HepG2 (cell line): ENCODE results near the gene LOXL3. TPM values are rescaled to one million over a fixed set of nuclear protein-coding genes. Genes with fewer than 3 reads are reported as not detected.

Experiments
- ATF1 ChIP-seq: IDR thresholded peaks from 2 replicates; pipeline ENCODE4 v1.6.1; 2016; ENCODE audit warnings: mild to moderate bottlenecking, control low read depth
- BRCA1 ChIP-seq: sonication (generic); formaldehyde crosslinking; IDR thresholded peaks from 2 replicates; pipeline ENCODE4 v1.4.0; 2020; ENCODE audit warnings: missing genetic modification reagents
- HNF4A ChIP-seq: sonication (generic); formaldehyde crosslinking; IDR thresholded peaks from 2 replicates; pipeline ENCODE4 v1.4.0; 2020; ENCODE audit warnings: missing genetic modification reagents
- KDM3A ChIP-seq: IDR thresholded peaks from 2 replicates; pipeline ENCODE4 v1.6.1; 2018; ENCODE audit warnings: low read depth, missing compliant biosample characterization
- KDM5B ChIP-seq: sonication (generic); formaldehyde crosslinking; IDR thresholded peaks from 2 replicates; pipeline ENCODE4 v1.4.0; 2020; ENCODE audit warnings: missing genetic modification reagents, mild to moderate bottlenecking, borderline replicate concordance
- MYNN ChIP-seq: sonication (generic); formaldehyde crosslinking; IDR thresholded peaks from 2 replicates; pipeline ENCODE4 v1.4.0; 2020; ENCODE audit warnings: mild to moderate bottlenecking, low read depth, missing genetic modification reagents
- NFKBIZ ChIP-seq: IDR thresholded peaks from 2 replicates; pipeline ENCODE4 v1.6.1; 2018; ENCODE audit warnings: missing genetic modification reagents, missing compliant biosample characterization
- NR2F6 ChIP-seq, 2 experiments: IDR thresholded peaks; 2 replicates each; pipeline ENCODE4 v1.6.1; 2016; ENCODE audit warnings: antibody characterized with exemption in 1 of 2, mild to moderate bottlenecking in 1 of 2
- RBM22 ChIP-seq: fragments of 200-400 bp; formaldehyde crosslinking; optimal IDR thresholded peaks from 2 replicates; pipeline ENCODE3; 2017; ENCODE audit warnings: mild to moderate bottlenecking, low read length, moderate library complexity
- SP1 ChIP-seq, 2 experiments: fragments of 450-650 bp in 1 of 2; sonication (generic) in 1 of 2; formaldehyde crosslinking in 1 of 2; IDR thresholded peaks; 2 replicates each; pipeline versions ENCODE4 v1.4.0 to v1.6.1; 2016 to 2020; ENCODE audit warnings: missing genetic modification reagents in 1 of 2
- TBX2 ChIP-seq: sonication (generic); formaldehyde crosslinking; IDR thresholded peaks from 2 replicates; pipeline ENCODE4 v1.5.0; 2020; ENCODE audit warnings: missing genetic modification reagents, mild to moderate bottlenecking, borderline replicate concordance
- ZNF552 ChIP-seq: sonication (generic); formaldehyde crosslinking; IDR thresholded peaks from 2 replicates; pipeline ENCODE4 v1.9.0; 2022; ENCODE audit warnings: missing genetic modification reagents, mild to moderate bottlenecking, borderline replicate concordance
- ZNF674 ChIP-seq: sonication (generic); formaldehyde crosslinking; IDR thresholded peaks from 2 replicates; pipeline ENCODE4 v1.5.0; 2020; ENCODE audit warnings: low read depth, mild to moderate bottlenecking, missing genetic modification reagents
- ZNF788 ChIP-seq: sonication (generic); formaldehyde crosslinking; IDR thresholded peaks from 2 replicates; pipeline ENCODE4 v1.5.0; 2020; ENCODE audit warnings: mild to moderate bottlenecking, missing genetic modification reagents, borderline replicate concordance
- polyA plus RNA-seq, 8 experiments: library from polyadenylated mRNA; depleted of rRNA in 3 of 8; stranded (reverse) in 7 of 8; unstranded in 1 of 8; fragments of >200 nt; fragmentation: Illumina TruSeq in 4 of 8; extraction: Trizol in 4 of 8; gene quantifications; 2 replicates each; pipeline versions ENCODE4 v1.2.1 to v1.2.3, GENCODE V29; 2011 to 2016; ENCODE audit warnings: low read depth in 4 of 8, missing spikeins in 1 of 8, mixed read lengths in 1 of 8; ENCODE audit not compliant: insufficient read depth in 1 of 8
- total RNA-seq, 5 experiments: library from RNA; depleted of rRNA; stranded (reverse); fragments of >200 nt; fragmentation: Illumina TruSeq; extraction: Trizol; gene quantifications; 2 replicates each; pipeline ENCODE4 v1.2.3, GENCODE V29; 2016; ENCODE audit warnings: low read depth in 1 of 5
- TF ChIP-seq, protein P1 (sequence below): sonication (generic); formaldehyde crosslinking; IDR thresholded peaks from 2 replicates; pipeline ENCODE4 v1.4.0; 2020; ENCODE audit warnings: missing genetic modification reagents, borderline replicate concordance
- TF ChIP-seq, protein P2 (sequence below): IDR thresholded peaks from 2 replicates; pipeline ENCODE4 v1.6.1; 2016; ENCODE audit warnings: missing compliant biosample characterization, missing genetic modification reagents, borderline replicate concordance
- TF ChIP-seq, protein P3 (sequence below): sonication (generic); formaldehyde crosslinking; IDR thresholded peaks from 2 replicates; pipeline ENCODE4 v1.4.0; 2020; ENCODE audit warnings: mild to moderate bottlenecking, missing genetic modification reagents
- TF ChIP-seq, protein P4 (sequence below), 2 experiments: IDR thresholded peaks; 2 replicates each; pipeline ENCODE4 v1.6.1; 2011 to 2012; ENCODE audit warnings: low read length in 2 of 2, borderline replicate concordance in 1 of 2, low read depth in 1 of 2, mild to moderate bottlenecking in 1 of 2, moderate library complexity in 1 of 2

The LOXL3 gene
- total and polyA plus RNA-seq, 2 of the 13 experiments (the other 11 are each of a cell fraction or from before 2014, with no cell fraction given): 0.55 to 6.5 TPM

DNA sequence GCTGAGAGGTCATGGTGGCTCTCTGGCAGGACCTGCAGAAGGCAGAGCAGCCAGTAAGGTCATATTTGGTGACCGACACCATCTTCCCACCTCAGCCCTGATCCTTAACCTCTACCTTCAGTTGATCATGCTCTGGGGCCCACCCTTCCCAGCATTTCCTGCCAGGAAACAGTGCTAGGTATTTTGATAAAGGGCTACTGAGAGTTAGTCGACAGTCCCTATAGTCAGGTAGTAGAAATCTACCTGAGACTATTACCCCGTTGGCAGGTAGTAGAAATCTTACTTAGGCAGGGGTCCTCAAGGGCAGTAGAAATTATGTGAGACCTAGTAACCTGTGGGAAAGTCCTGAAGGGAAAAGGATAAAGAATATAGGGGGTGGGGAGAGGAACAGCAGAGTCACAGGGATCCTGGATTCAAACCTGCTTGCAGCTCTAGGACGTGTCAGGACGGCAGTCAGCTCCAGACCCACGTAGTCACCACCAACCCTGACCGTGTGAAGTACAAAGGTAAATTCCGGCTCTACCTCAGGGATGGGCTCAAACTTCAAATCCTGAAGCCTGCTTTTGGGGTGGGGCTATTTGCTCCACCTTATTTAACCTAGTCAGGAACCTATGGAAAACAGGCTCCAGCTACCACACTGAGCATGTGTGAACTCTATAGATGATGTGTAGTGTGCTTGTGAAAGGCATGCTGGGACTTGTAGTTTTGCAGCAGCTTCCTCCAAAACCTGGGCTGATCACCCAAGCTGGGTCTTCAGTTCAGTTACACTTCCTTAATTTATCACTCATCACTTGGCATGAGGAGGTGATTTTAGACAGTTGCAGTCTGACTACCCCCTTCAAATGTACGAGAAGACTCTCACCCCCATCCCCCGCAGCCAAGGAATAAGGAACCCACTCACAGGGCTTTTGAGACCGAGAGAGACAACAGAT, 27.8 kb downstream of the LOXL3 start, which contains the start of gene DQX1 (continued):
- TF ChIP-seq NR2F6 (IDR thresholded peaks at IDR 0.05) (no peak), NR2F6 (CRISPR knock-in tag; IDR thresholded peaks at IDR 0.05) (peak; percentile 64; the same call in 1 of the 2 replicates), RBM22 (peak; percentile 84), SP1 (IDR thresholded peaks at IDR 0.05) (no peak), SP1 (CRISPR knock-in tag; IDR thresholded peaks at IDR 0.05) (0 out of 2 replicates have a peak, but pooled peaks have one; percentile 17), ATF1 (CRISPR knock-in tag) (peak; percentile 86), KDM5B (CRISPR knock-in tag) (0 out of 2 replicates have a peak, but pooled peaks have one; percentile 7), ZNF674 (CRISPR knock-in tag) (no peak), KDM3A (CRISPR knock-in tag) (no peak), MYNN (no peak), ZNF552 (CRISPR knock-in tag) (no peak), NFKBIZ (0 out of 2 replicates have a peak, but pooled peaks have one; percentile 68), HNF4A (CRISPR knock-in tag) (peak; percentile 87), TBX2 (CRISPR knock-in tag) (peak; percentile 91), BRCA1 (CRISPR knock-in tag) (no peak), ZNF788 (CRISPR knock-in tag) (peak; percentile 83; the same call in 1 of the 2 replicates)
- TF ChIP-seq, protein P1, sequence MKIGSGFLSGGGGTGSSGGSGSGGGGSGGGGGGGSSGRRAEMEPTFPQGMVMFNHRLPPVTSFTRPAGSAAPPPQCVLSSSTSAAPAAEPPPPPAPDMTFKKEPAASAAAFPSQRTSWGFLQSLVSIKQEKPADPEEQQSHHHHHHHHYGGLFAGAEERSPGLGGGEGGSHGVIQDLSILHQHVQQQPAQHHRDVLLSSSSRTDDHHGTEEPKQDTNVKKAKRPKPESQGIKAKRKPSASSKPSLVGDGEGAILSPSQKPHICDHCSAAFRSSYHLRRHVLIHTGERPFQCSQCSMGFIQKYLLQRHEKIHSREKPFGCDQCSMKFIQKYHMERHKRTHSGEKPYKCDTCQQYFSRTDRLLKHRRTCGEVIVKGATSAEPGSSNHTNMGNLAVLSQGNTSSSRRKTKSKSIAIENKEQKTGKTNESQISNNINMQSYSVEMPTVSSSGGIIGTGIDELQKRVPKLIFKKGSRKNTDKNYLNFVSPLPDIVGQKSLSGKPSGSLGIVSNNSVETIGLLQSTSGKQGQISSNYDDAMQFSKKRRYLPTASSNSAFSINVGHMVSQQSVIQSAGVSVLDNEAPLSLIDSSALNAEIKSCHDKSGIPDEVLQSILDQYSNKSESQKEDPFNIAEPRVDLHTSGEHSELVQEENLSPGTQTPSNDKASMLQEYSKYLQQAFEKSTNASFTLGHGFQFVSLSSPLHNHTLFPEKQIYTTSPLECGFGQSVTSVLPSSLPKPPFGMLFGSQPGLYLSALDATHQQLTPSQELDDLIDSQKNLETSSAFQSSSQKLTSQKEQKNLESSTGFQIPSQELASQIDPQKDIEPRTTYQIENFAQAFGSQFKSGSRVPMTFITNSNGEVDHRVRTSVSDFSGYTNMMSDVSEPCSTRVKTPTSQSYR: 0 out of 2 replicates have a peak, but pooled peaks have one; percentile 21
- TF ChIP-seq, protein P2, sequence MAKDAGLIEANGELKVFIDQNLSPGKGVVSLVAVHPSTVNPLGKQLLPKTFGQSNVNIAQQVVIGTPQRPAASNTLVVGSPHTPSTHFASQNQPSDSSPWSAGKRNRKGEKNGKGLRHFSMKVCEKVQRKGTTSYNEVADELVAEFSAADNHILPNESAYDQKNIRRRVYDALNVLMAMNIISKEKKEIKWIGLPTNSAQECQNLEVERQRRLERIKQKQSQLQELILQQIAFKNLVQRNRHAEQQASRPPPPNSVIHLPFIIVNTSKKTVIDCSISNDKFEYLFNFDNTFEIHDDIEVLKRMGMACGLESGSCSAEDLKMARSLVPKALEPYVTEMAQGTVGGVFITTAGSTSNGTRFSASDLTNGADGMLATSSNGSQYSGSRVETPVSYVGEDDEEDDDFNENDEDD: peak; percentile 58; the same call in 1 of the 2 replicates
- TF ChIP-seq, protein P3, sequence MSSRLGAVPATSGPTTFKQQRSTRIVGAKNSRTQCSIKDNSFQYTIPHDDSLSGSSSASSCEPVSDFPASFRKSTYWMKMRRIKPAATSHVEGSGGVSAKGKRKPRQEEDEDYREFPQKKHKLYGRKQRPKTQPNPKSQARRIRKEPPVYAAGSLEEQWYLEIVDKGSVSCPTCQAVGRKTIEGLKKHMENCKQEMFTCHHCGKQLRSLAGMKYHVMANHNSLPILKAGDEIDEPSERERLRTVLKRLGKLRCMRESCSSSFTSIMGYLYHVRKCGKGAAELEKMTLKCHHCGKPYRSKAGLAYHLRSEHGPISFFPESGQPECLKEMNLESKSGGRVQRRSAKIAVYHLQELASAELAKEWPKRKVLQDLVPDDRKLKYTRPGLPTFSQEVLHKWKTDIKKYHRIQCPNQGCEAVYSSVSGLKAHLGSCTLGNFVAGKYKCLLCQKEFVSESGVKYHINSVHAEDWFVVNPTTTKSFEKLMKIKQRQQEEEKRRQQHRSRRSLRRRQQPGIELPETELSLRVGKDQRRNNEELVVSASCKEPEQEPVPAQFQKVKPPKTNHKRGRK (CRISPR knock-in tag): no peak
- TF ChIP-seq, protein P4, sequence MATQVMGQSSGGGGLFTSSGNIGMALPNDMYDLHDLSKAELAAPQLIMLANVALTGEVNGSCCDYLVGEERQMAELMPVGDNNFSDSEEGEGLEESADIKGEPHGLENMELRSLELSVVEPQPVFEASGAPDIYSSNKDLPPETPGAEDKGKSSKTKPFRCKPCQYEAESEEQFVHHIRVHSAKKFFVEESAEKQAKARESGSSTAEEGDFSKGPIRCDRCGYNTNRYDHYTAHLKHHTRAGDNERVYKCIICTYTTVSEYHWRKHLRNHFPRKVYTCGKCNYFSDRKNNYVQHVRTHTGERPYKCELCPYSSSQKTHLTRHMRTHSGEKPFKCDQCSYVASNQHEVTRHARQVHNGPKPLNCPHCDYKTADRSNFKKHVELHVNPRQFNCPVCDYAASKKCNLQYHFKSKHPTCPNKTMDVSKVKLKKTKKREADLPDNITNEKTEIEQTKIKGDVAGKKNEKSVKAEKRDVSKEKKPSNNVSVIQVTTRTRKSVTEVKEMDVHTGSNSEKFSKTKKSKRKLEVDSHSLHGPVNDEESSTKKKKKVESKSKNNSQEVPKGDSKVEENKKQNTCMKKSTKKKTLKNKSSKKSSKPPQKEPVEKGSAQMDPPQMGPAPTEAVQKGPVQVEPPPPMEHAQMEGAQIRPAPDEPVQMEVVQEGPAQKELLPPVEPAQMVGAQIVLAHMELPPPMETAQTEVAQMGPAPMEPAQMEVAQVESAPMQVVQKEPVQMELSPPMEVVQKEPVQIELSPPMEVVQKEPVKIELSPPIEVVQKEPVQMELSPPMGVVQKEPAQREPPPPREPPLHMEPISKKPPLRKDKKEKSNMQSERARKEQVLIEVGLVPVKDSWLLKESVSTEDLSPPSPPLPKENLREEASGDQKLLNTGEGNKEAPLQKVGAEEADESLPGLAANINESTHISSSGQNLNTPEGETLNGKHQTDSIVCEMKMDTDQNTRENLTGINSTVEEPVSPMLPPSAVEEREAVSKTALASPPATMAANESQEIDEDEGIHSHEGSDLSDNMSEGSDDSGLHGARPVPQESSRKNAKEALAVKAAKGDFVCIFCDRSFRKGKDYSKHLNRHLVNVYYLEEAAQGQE (IDR thresholded peaks at IDR 0.05; ENCODE audit: borderline replicate concordance in 1 of 2, low read depth in 1 of 2, low read length in 2 of 2): peak in 1 of 2 experiments; percentile 61; a peak in 1 of 4 replicates
